ENCODE data around the gene MYOM3.

Gene MYOM3

DNA sequence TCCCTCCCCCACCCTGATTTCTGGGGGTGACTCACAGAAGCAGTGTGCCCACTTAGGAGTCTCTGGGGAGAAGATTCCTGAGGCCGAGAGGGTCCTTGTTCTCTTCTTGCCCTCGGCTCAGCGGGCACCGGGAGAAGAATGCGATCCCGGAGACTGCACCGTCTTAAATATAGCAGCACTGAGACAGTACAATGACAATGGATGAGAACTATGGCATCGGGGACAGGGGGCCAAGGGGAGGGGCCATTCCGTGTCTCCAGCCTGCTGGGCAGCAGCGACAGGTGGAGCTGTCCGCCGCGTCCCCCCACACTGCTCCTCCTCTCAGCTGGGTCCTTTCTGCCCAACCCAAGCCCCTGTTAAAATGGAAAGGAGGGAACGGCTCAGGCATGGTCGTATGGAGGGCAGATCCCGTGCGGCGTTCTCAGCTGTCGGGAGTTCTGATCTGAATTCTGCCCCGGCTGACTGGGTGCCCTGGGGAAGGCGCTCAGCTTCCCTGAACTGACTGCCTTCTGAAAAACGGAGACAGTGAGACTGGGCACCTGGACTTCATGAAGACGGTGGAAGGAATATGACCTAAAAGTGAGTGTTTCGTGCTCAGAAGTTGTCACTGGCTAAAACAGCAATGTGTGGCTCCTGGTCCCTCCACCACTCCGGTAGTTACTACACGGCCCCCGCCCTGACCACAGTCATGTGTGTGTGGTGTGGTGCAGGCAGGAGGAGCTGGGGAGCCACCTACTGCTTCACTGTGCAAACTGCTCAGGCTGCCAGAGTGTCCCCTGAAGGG, at the start of gene MYOM3:
Gene MYOM3, minus strand, starts transcription at position 140 of the 784 bp plus-strand sequence. CDS start 3,499 bp downstream, outside the sequence.
- no peak for DNase-seq

DNA sequence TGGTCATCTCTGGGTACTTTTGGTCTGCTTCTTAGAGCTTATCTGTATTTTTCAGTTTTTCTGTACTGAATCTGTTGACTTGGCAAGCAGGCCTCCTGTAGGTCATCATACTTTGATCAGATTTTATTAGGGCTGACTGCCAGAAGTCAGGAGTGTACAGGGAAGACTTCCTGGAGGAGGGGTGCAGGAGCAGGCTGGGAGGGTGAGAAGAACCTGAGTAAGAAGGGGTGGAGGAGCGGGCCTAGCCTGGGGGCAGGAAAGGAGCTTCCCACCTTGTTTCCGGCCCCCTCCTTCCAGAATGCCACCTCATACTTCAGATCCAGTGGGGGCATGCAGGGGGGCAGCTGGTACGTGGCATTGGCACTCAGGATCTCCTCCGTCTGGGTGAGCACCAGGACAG, 49.3 kb upstream of the MYOM3 start:
- DNase-seq: no peak

DNA sequence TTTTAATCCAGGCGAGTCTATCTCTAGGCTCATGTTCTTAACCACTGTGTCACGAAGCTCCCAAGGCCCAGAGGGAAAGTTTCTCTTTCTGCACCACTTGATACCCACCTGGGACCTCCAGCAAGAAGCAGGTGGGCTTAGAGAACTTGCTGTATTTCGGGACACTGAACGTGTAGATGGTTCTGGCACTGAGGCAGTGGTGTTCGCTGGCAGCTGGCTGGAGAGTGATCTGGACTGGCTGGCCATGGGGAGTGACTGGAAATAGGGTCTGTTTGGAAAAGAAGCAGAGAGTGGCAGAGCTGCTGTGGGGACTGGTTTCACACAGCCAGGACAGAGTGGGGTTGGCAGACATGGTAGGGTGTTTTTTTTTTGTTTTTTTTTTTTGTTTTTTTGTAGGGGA, 47.4 kb upstream of the MYOM3 start:
- DNase-seq: no peak

DNA sequence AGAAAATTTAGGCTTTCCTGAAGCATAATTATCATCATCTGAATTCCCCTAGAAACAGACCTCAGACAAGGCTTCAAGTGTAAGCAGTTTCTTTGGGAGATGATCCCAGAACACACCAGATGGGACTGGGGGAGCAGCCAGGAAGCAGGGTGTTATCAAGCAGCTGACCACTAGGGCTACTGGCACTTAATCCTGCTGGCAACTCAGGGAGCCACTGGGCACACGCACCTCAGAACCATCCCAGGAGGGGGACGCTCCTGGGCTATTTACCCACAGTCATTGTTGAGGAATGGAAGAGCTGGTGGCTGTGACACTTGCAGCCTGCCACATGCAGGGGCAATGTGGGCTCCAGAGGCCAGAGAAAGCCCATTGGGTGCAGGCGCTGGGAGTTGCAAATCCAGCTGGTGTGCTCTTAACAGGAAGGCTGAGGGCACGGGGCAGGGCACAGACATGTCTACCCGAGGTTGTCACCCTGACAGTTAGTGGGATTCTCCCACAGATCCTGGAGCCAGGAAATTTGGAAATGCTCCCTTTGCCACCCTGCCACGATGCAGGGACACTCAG, 46.1 kb upstream of the MYOM3 start:
- no peak for DNase-seq

DNA sequence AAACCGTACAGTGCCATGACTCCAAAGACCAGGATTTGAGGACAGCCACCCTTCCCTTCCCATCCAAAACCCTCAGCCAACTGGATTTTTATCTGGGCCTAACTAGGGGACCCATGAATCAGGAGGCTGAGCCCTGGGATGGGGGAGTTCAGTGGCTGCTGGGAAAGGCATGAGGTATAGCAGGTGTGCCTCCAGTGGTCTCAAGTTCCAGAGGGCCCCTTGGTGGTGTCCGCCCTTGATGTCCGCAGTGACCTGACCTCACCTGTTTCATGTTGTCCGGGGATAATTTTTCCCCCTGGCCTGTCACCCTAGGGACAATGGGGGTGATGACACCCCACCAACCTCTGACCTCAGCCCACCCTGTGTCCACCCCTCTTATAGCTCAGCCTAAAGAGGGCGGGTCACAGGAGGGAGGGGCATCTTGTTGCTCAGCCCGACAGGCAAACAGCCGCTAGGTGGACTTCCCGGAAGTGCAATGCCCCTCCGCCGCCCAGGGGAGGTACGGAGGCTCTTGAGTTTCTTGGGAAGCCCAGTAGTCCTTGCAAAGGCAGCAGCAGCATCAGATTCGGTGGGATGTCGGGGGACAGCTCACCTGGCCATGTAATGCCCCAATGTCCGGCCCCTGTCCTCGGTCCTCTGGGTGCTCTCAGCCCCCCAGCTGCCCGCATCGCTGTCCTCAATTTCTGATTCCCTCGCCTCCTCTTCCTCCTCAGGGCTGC, 44.8 kb upstream of the MYOM3 start:
- DNase-seq: no peak

DNA sequence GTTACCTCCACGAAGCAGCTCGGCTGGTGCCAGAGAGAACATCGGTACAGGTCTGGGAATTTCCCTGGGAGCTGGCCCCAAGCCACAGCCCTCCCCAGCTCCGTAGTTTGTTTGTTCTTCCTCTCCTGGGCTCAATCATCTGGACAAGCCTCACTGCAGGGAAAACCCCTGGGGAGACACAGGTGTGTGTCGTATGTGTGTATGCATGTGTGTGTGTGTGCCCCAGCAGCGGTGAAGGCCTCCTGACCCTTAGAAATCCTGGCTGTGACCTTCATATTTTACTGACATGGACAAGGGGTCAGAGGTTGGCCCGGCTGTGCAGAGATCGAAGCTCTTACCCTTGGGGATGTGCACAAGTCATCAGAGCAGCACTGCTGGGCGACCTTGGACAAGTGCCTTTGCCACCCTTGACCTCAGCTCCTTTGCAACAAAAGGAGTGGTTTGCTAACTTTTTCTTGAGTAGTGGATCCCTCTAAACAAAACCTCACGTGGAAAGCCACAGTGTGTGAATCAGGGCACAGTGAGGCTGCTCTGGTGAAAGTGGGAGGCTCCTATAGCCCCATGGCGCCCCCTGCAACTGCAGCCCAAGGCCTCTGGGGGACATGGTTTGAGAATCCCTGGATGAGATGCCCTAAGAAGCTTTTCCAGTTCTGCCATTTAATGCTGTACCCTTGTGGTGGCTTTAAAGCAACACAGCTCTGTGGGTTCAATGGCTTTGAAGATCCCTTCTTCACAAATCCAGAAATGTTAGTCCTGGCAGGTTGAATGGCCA, 43.3 kb upstream of the MYOM3 start:
- no peak for DNase-seq

DNA sequence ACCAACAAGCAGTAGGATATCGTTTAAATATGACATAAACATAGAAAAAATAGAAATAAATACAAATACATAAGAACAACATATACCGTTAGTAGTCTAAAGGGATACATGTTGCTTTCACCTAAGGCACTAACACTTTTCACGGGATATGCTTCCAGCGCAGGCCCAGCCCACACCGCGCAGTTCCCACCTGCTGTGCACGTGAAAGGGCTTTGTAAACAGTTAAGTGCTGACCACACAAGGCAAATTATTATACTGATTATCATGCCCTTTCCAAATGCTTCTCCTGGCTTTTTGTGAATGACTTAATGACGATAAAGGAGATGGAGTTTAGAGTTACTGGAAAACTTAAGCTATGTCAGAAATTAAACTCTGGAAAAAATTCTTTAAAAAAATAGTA, 42.3 kb upstream of the MYOM3 start:
- peak; percentile 38 for DNase-seq

DNA sequence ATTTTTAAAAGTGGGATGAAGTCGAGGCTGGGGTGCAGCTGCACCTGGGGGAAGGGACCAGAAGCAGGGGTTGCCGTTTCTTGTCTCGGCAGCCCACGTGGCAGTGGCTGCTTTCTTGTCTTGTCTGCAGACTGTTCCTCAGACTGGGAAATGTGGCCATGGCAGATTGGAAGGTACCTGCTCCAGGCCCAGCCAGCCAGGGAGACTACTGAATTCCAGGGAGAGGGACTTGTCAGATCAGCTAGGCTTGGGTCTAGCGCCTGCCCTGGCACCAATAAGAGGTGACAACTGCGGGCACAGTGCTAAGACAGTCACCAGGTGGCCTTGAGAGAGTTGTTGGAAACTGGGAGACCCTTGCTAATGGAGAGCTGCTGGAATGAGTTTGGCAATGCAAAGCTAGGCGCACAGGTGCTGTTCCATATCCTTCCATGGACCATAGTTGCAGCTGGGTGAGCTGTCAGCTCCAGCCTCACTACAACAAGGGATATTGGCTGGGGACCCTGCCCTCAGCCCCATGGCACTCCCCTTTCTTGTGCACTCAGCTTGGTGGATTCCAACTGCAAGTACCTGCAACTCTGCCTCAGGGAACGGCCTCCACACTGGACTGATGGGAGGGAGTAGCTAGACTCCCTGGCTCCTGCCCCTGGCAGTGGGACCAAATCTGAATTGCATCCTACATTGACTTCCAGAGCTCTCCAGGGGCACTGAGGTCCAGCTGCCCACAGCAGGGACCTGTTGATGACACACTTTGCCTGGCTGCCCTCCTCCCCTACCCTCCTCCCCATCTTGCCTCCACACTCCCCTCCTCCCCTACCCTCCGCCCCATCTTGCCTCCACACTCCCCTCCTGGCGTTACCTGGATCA, 40.9 kb upstream of the MYOM3 start:
- no peak for DNase-seq

DNA sequence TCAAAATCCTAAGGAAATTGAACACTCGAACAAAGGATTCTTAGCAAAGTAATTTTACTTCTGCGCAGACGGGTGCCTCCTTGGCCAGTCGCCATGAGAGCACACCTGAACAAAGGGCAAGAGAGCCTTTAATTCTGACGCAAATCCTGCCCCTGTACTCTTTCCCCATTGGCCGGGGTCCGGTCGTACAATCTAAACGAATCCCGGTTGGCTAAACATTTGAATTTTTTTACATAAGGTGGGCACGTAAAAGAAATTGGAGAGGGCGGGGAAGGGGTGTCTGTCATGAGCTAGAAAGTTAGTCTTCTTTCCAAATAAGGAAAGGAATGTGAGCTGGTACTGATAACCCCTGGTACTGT, 39.2 kb upstream of the MYOM3 start:
- peak; percentile 35 for DNase-seq

DNA sequence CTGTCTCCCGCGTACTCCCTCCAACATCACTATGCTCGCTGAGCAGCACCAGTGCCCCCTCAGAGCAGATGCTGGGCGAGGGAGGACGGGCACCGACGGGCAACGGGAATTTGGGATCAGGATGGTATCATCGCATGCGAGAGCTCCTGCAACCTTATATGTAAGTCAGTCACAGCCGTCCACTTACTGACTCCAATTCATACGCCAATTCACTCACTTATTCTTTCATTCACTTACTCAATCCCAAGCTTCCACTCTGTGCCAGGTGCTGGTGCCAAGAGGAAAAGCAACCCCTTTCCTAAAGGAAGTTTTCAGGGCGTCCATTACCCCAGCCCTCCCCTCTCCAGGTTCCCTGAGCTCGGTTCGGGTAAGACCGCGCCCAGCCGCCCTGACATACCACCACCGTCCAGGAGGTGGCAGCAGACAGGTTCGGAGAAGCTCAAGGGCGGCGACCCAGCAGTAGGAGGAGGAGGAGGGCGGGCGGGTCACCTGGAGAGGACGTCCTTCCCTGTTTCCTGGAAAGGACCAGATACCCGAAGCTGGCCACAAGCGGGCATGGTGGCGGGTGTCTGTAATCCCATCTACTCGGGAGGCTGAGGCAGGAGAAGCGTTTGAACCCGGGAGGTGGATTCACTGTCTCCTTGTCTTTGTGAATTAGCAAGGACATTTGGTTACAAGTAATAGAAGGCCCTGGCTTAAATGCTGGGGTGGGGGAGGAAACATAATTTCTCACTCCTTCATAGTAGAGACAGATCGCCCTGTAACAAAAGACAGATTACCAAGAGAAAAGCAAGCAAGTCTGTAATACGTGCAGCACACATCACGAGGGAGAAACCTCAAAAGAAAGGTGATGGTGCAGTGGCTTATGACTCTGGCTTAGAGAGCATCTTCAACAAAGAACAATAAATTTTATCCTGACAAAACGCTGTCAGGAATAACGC, 38.6 kb upstream of the MYOM3 start:
- peak; percentile 33 for DNase-seq

DNA sequence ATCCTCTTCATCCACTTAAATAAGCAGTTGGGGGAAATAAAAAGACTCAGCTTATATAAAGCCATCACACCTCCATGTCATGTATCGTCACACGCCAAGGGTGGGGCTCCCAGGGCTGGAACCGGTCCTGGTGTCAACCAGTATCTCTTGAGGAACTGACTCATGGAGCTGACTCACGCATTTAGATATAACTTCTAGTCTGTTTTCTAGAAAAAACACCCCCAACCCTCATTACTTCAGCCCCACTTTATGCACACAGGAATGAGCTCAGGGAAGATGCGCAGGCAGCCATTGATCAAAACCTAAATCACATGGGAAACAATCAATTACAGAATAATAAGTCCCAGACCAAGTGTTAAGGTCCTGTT, 37.9 kb upstream of the MYOM3 start:
- DNase-seq: no peak

DNA sequence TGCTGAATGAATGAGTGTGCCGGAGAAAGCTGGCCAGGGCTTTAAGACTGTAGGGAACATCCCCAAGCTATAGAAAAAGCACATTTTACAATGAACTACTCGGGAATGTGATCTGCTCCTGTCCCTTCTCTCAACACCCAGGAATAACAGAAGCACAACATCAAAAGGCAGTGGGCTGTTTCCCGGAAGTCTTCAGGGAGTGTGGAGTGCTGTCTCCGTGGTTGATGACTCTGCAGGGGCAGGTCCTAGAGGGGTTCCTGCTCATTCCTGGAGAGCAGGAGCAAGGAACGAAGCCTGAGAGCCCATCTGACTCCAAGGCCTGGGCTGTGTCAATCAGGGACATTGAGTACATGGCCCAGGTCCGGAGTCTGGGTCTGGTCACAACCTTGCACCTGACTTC, 35.9 kb upstream of the MYOM3 start:
- no peak for DNase-seq

DNA sequence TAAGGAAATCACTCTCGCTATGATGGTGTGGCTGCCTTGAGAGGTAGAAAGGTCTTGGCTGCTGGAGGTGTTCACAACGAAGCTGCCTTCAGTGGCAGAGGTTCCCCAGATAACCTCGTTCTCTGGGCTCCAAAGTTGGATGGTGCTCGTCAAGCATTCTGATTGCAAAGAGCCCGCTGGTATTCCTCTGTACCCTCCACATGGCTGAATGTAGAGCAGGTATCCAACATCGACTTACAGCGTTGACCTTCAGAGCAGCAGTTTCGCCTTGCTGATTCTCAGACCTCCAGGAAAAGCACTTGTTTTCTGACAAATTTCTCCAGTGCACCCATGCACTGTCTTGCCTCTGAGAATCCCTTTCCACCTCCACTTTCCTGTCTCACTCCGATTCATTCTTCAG, 35.3 kb upstream of the MYOM3 start:
- DNase-seq: no peak

DNA sequence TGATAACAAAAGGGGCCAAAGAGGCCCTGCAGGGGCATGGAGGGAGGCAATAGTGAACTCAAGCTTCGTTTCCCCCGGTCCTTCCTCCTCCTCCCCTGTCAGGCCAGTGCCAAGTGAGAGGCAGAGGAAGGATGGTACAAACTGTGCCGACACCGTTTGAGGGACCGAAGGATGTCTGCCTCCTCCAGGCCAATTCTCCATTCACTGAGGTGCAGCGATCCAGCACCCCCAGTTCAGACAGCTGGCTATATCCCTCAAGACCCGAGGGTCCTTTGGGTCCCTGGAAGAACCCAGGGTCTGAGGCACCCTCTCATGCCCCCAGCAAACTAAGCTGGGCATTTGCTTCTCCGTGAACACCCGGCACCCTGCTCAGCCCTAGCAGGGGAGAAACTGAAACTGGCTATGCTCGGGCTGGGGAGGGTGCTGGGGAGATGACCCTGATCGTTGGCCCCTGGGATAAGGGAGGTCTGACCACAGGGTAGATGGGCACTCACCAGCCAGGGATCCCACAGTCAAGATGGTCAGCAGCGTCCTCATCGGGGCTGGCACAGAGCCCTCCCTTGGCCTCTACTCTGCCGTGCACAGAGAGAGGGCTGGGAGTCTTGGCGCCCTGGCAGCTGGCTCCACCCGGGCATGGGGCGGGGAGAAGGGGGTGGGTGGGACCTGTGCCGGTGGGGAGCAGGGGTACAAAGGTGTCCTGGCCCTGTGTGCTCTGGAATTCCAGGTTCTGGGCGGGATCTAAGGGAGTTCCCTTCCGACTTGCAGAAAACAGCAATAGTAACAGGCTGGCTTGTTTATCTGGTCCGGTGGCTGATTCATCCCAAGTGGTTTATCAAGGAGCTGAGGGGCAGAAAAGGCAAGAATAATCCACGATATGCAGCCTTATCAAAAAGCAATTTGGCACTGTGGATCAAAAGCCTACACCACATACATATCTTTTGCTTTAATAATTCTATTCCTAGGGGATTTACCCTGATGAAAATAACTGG, 30.9 kb upstream of the MYOM3 start, which contains the start of gene IL22RA1:
Gene IL22RA1, minus strand, starts transcription at position 595 of the 989 bp plus-strand sequence. Its CDS starts 58 bp downstream, at position 537.
- no peak for DNase-seq

DNA sequence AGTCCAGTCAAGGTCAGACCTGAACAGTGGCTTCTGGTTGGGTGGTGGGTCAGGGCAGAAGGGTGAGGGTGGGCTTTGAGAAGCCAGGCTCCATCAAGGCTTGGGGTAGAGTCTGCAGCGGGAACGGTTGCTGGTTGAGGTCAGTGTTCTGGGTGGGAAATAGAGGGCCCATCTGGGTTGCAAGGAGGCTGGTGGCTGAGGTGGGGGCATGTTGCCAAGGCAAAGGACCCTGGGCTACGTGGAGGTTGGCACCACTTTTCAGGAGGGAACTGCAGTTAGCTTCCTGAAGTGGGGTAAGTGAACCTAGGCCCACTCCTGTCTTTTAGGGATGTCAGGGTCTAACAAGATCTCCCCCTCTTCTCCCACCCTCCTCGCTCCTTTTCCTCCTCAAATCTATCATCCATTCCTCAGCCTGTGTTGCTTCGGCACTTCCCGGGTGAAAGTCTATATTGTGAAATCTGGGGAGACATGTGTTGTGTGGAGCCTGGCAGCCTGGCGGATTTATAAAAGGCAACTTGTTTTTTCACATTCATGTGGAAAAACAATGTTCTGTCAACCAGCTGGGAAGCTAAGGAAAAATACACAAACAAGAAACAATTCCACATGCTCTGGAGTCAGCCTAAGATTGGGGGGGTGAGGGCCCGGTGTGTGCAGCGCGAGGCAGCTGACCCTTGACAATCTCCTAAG, 29.5 kb upstream of the MYOM3 start:
- DNase-seq: no peak

DNA sequence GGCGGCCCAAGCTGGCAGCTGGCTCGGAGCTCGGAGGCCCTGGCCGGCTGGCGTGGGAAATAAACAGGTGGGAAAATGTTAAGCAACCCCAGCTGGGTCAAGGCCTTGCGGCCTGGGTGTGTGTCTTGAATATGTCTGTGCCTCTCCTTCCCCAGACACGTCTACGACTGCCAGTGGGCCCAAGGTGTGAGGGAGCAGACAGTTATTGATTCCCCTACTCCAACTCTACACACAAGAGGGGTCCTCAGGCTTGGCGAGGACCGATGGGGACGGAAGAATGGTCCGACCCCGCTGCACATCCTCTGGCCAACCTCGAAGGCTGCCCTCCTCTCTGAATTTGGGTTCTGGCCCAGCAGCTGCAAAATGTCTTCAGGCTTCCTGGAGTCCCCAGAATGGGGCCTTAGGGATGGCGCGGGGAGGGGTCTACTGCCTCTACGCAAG, 28.8 kb upstream of the MYOM3 start:
- no peak for DNase-seq

DNA sequence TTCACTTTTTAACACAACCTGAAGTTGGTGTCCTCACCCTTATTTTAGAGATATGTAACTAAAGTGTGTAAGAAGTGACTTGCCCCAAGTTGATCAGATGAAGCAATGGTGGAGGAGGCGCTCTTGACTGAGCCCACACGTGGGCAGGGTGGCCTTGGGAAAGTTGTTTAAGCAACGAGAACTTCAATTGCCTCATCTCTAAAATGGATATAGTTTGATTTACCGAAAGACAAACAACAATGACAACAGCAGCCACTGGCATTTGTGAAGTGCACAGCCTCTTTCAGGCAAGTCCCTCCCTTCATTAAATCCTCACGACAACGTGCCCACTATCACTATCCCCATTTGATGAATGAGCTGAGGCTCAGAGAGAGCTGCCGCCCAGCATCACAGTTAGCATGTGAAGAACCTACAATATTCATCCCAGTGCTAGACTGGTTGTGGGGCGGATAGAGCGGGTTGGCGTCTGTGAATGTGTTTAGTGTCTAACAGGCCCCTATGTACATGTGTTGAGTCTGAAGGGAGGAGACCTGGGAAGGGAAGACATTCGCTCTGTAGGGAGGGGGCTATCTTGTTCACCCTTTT, 28.0 kb upstream of the MYOM3 start:
- no peak for DNase-seq

DNA sequence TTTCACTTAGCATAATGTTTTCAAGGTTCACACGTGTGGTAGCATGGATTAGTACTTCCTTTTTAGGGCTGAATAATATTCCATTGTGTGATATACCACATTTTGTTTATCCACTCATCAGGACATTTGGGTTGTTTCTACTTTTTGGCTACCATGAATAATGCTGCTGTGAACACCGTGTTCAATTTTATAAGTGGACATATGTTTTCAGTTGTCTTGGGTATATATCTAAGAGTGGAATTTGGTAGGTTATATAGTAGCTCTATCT, 27.2 kb upstream of the MYOM3 start:
- no peak for DNase-seq
